WTC11 (cell line): Measurements from ENCODE around the gene NLGN1. TPM values are rescaled to one million over a fixed set of nuclear protein-coding genes. Genes with fewer than 3 reads are reported as not detected.

Source experiments
- ATAC-seq: fragments of 200-7000 bp; cut with Tn5 transposase; 2 replicates; pipeline ENCODE4 v1.10.0; 2021; ENCODE audit warnings: mild to moderate bottlenecking, moderate library complexity
- CTCF ChIA-PET: fragments of 300-600 bp; sonication (Branson Sonifier 250); formaldehyde crosslinking; loops from one replicate; lab custom pipeline; 2021; ENCODE audit warnings: antibody characterized with exemption; lab: Charles Lee
- POLR2A ChIA-PET: fragments of 350-600 bp; sonication (Branson Sonifier 250); formaldehyde crosslinking; loops from one replicate; lab custom pipeline; 2021; ENCODE audit warnings: antibody characterized with exemption; lab: Charles Lee
- DNase-seq: peaks from one replicate; pipeline ENCODE4 v3.0.0; 2021; ENCODE audit warnings: low spot score
- H3K27ac Mint-ChIP-seq: 2 replicates; pipeline ENCODE4 v1.8.0; 2021; ENCODE audit warnings: mixed read lengths
- H3K27me3 Mint-ChIP-seq: 2 replicates; pipeline ENCODE4 v1.8.0; 2021; ENCODE audit warnings: low read depth, mild to moderate bottlenecking, moderate library complexity, mixed read lengths
- H3K36me3 Mint-ChIP-seq: 2 replicates; pipeline ENCODE4 v1.8.0; 2021; ENCODE audit warnings: mixed read lengths
- H3K4me1 Mint-ChIP-seq: 2 replicates; pipeline ENCODE4 v1.8.0; 2022; ENCODE audit warnings: mixed read lengths
- H3K4me3 Mint-ChIP-seq: 2 replicates; pipeline ENCODE4 v1.8.0; 2021; ENCODE audit warnings: mild to moderate bottlenecking, moderate library complexity, mixed read lengths
- H3K9me3 Mint-ChIP-seq: 2 replicates; pipeline ENCODE4 v1.8.0; 2021; ENCODE audit warnings: mixed read lengths
- CREM ChIP-seq: sonication (generic); formaldehyde crosslinking; IDR thresholded peaks from 2 replicates; pipeline ENCODE4 v1.8.1; 2022; ENCODE audit warnings: mild to moderate bottlenecking, missing genetic modification reagents, moderate library complexity
- EMX1 ChIP-seq: fragments of 250-450 bp; sonication (Bioruptor Pico); IDR thresholded peaks from 2 replicates; pipeline ENCODE4 v1.8.0; 2021; ENCODE audit warnings: mild to moderate bottlenecking
- ESRRA ChIP-seq: sonication (generic); formaldehyde crosslinking; IDR thresholded peaks from 2 replicates; pipeline ENCODE4 v1.8.1; 2022; ENCODE audit warnings: mild to moderate bottlenecking, missing genetic modification reagents, borderline replicate concordance
- ETV6 ChIP-seq: sonication (generic); formaldehyde crosslinking; IDR thresholded peaks from 2 replicates; pipeline ENCODE4 v1.8.1; 2022; ENCODE audit warnings: mild to moderate bottlenecking, missing genetic modification reagents
- HMGA2 ChIP-seq: fragments of 250-450 bp; sonication (Bioruptor Pico); IDR thresholded peaks from 2 replicates; pipeline ENCODE4 v1.4.0; 2021; ENCODE audit warnings: mild to moderate bottlenecking, moderate library complexity
- IRF2 ChIP-seq: sonication (generic); formaldehyde crosslinking; IDR thresholded peaks from 2 replicates; pipeline ENCODE4 v1.8.0; 2022; ENCODE audit warnings: low read depth, missing genetic modification reagents, borderline replicate concordance
- KAT7 ChIP-seq: sonication (generic); formaldehyde crosslinking; IDR thresholded peaks from 2 replicates; pipeline ENCODE4 v1.8.1; 2023; ENCODE audit warnings: missing genetic modification reagents, mild to moderate bottlenecking, borderline replicate concordance
- NR1H2 ChIP-seq: sonication (generic); formaldehyde crosslinking; IDR thresholded peaks from 2 replicates; pipeline ENCODE4 v1.9.0; 2021; ENCODE audit warnings: mild to moderate bottlenecking, moderate library complexity, missing genetic modification reagents
- NR2C2 ChIP-seq: sonication (generic); formaldehyde crosslinking; IDR thresholded peaks from 2 replicates; pipeline ENCODE4 v1.8.0; 2022; ENCODE audit warnings: mild to moderate bottlenecking, missing genetic modification reagents
- TEAD1 ChIP-seq: sonication (generic); formaldehyde crosslinking; IDR thresholded peaks from 2 replicates; pipeline ENCODE4 v1.8.0; 2022; ENCODE audit warnings: mild to moderate bottlenecking, missing genetic modification reagents
- total RNA-seq: library from RNA; stranded (reverse); gene quantifications from 3 replicates; pipeline ENCODE4 v1.2.3, GENCODE V29; 2021
- TF ChIP-seq, protein P1 (sequence below): sonication (generic); formaldehyde crosslinking; IDR thresholded peaks from 2 replicates; pipeline ENCODE4 v1.8.1; 2023; ENCODE audit warnings: mild to moderate bottlenecking, missing genetic modification reagents
- TF ChIP-seq, protein P2 (sequence below): sonication (generic); formaldehyde crosslinking; conservative IDR thresholded peaks from 2 replicates; pipeline ENCODE4 v1.8.1; 2022; ENCODE audit warnings: mild to moderate bottlenecking, missing genetic modification reagents
- TF ChIP-seq, protein P3 (sequence below): fragments of 200-600 bp; IDR thresholded peaks from 2 replicates; pipeline ENCODE4 v1.8.0; 2022; ENCODE audit warnings: antibody characterized with exemption
- TF ChIP-seq, protein P4 (sequence below): sonication (generic); formaldehyde crosslinking; IDR thresholded peaks from 2 replicates; pipeline ENCODE4 v1.8.0; 2022; ENCODE audit warnings: mild to moderate bottlenecking, missing genetic modification reagents
- TF ChIP-seq, protein P5 (sequence below): fragments of 250-450 bp; sonication (Bioruptor Pico); IDR thresholded peaks from 2 replicates; pipeline ENCODE4 v2.1.2; 2022; ENCODE audit warnings: mild to moderate bottlenecking, moderate library complexity
- TF ChIP-seq, protein P6 (sequence below): sonication (generic); formaldehyde crosslinking; IDR thresholded peaks from 2 replicates; pipeline ENCODE4 v1.8.0; 2022; ENCODE audit warnings: mild to moderate bottlenecking, missing genetic modification reagents
- TF ChIP-seq, protein P7 (sequence below): sonication (generic); formaldehyde crosslinking; IDR thresholded peaks from 2 replicates; pipeline ENCODE4 v1.8.0; 2022; ENCODE audit warnings: mild to moderate bottlenecking, missing genetic modification reagents

The NLGN1 gene
- total RNA-seq, 1 experiment from 2014 or later, result 12.4 TPM

DNA sequence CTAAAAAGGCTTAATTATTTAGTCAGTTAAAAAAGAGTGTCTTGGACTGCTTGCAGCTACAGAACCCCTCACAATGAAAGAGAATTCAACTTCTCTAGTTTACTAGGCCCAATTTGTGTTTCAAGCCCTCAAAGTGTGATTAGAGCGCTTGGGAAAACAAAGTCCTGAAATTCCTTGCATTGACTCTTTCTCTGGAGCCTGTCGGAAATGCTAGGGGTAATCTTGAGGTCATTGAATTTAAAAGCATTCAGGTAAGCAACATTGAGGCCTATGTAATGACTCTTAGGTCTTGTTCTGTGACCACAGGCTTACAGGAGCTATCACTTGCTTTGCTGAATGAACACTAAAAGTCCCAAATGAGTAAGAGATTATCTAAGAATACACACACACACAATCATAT lies 186.0 kb downstream of the NLGN1 start:
- Mint-ChIP-seq H3K27me3 (no peaks in the 10 kb centered on the region; the same call in 1 of the 2 replicates), H3K36me3 (no peaks in the 10 kb centered on the region), H3K4me1 (peaks cover 41% of the 10 kb centered on the region), H3K9me3 (no peaks in the 10 kb centered on the region), H3K4me3 (peak overlapping the region; percentile 87), H3K27ac (peak overlapping the region; percentile 36; the same call in 1 of the 2 replicates)
- POLR2A ChIA-PET, result no interaction called here
- no peak for DNase-seq
- ATAC-seq, result peak; percentile 46
- TF ChIP-seq NR2C2 (CRISPR knock-in tag) (no peak), NR1H2 (CRISPR knock-in tag) (no peak), CREM (CRISPR knock-in tag) (no peak), ESRRA (CRISPR knock-in tag) (no peak)
- TF ChIP-seq, protein P1, sequence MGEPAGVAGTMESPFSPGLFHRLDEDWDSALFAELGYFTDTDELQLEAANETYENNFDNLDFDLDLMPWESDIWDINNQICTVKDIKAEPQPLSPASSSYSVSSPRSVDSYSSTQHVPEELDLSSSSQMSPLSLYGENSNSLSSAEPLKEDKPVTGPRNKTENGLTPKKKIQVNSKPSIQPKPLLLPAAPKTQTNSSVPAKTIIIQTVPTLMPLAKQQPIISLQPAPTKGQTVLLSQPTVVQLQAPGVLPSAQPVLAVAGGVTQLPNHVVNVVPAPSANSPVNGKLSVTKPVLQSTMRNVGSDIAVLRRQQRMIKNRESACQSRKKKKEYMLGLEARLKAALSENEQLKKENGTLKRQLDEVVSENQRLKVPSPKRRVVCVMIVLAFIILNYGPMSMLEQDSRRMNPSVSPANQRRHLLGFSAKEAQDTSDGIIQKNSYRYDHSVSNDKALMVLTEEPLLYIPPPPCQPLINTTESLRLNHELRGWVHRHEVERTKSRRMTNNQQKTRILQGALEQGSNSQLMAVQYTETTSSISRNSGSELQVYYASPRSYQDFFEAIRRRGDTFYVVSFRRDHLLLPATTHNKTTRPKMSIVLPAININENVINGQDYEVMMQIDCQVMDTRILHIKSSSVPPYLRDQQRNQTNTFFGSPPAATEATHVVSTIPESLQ, result no peak
- TF ChIP-seq, protein P2, sequence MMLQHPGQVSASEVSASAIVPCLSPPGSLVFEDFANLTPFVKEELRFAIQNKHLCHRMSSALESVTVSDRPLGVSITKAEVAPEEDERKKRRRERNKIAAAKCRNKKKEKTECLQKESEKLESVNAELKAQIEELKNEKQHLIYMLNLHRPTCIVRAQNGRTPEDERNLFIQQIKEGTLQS (CRISPR knock-in tag), result no peak
- CTCF ChIA-PET, result interaction anchor here (0.6 to 1.1 kb wide), 8 partner anchors 19 to 1972 kb away, joined by 3 to 5 read pairs (median 3); no protein-coding TSS in a partner anchor

DNA sequence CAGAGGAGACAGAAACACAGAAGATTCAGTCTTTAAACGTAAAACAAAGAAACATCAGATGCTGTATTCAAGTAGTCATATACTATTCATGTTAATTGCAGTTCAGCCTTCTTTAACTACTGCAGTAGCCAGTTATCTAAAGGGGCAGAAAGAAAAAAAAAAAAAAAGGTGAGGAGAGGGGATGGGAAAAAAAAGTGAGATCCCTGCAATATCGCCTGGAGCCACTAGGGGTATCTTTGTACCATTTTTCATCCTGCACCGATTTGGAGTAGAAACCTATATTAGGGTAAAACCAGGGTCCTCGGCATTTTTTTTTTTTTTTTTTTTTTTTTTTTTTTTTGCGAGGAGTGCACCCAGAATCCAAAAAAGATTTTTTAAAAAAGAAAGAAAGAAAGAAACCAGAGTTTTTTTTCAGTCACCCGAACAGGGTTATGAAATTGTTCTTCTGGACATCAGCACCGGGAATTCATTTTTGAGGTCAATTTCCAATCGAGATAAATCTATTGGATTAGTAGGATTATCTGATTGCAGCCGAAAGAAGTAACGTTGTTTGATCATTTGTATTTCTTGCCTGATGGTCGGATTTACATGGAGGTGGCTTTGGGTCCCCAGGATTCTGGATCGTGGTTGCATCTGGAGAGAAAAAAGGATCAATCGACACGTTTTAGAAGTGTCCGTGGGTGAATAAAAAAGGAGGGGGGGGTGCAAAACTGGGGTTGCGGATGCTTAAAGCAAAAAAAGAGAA lies 186.7 kb downstream of the NLGN1 start:
- Mint-ChIP-seq H3K27me3 (no peaks in the 10 kb centered on the region; the same call in 1 of the 2 replicates), H3K27ac (no peak overlapping the region), H3K36me3 (no peaks in the 10 kb centered on the region), H3K4me1 (peaks cover 42% of the 10 kb centered on the region), H3K4me3 (peak overlapping the region; percentile 87), H3K9me3 (no peaks in the 10 kb centered on the region)
- DNase-seq, result peak; percentile 68
- ChIA-PET POLR2A (interaction anchor here (0.5 to 0.9 kb wide), 2 partner anchors 11 to 187 kb away, joined by 6 to 7 read pairs; partner anchors contain the start of gene NLGN1), CTCF (interaction anchor here (0.6 to 1.1 kb wide), 9 partner anchors 20 to 1971 kb away, joined by 3 to 5 read pairs (median 3); no protein-coding TSS in a partner anchor)
- ATAC-seq, result peak; percentile 20; the same call in 1 of the 2 replicates
- TF ChIP-seq IRF2 (CRISPR knock-in tag), result no peak
- TF ChIP-seq, protein P3, sequence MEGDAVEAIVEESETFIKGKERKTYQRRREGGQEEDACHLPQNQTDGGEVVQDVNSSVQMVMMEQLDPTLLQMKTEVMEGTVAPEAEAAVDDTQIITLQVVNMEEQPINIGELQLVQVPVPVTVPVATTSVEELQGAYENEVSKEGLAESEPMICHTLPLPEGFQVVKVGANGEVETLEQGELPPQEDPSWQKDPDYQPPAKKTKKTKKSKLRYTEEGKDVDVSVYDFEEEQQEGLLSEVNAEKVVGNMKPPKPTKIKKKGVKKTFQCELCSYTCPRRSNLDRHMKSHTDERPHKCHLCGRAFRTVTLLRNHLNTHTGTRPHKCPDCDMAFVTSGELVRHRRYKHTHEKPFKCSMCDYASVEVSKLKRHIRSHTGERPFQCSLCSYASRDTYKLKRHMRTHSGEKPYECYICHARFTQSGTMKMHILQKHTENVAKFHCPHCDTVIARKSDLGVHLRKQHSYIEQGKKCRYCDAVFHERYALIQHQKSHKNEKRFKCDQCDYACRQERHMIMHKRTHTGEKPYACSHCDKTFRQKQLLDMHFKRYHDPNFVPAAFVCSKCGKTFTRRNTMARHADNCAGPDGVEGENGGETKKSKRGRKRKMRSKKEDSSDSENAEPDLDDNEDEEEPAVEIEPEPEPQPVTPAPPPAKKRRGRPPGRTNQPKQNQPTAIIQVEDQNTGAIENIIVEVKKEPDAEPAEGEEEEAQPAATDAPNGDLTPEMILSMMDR, result peak; percentile 68
- TF ChIP-seq, protein P4, sequence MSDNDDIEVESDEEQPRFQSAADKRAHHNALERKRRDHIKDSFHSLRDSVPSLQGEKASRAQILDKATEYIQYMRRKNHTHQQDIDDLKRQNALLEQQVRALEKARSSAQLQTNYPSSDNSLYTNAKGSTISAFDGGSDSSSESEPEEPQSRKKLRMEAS (CRISPR knock-in tag), result no peak
- TF ChIP-seq EMX1 (CRISPR knock-in tag), result no peak
- TF ChIP-seq, protein P5, sequence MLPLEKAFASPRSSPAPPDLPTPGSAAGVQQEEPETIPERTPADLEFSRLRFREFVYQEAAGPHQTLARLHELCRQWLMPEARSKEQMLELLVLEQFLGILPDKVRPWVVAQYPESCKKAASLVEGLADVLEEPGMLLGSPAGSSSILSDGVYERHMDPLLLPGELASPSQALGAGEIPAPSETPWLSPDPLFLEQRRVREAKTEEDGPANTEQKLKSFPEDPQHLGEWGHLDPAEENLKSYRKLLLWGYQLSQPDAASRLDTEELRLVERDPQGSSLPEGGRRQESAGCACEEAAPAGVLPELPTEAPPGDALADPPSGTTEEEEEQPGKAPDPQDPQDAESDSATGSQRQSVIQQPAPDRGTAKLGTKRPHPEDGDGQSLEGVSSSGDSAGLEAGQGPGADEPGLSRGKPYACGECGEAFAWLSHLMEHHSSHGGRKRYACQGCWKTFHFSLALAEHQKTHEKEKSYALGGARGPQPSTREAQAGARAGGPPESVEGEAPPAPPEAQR (CRISPR knock-in tag), result no peak

DNA sequence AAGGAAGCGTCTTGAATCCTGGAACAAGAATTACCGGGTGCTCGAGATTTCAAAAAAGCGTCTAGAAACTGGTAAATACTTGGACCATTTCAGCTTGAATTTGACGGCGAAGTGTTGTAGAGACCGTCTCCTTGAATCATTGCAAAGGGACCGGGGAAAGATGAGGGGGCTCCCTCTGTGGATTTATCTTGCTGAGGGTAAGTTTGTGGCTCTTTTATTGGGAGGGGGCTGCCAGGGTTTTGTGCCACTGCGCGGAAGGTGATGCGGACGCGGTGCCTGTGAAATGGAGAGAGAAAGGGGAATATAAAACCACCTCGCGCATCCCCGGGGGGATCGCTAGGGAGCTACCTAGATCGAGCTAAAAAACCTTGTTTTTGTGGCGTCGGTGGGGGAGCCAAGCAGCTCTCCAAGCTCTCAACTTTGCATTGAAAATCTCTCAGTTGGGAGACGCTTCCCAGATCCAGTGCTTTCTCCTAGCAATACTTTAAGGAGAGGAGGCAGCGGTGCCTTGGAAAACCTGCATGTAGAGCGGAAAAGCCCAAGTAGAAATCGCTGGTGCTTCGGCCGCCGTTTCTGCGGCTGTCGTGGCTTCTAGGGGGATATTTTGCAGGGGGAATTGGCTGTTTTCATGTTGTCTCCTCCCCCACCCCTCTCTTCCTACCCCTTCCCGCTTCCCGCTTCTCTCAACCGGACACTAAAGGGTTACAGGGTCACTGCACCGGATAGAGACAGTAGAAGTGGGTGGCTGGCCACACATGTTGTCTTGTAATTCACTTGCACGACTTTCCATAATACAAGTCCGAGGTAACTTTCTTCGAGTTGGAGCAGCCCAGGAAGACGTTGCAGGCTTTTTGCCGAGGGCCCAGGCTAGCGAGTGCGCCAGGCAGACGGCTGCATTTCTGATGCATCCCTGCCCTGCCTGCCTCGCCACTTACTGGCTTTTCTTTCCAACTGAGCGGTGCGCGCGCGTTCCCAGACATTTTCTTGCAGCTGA lies 187.6 kb downstream of the NLGN1 start:
- ATAC-seq (peak; percentile 84), DNase-seq (peak; percentile 68)
- no peaks in the 10 kb centered on the region; the same call in 1 of the 2 replicates for H3K27me3 Mint-ChIP-seq
- H3K9me3 Mint-ChIP-seq, result no peaks in the 10 kb centered on the region
- no peaks in the 10 kb centered on the region for H3K36me3 Mint-ChIP-seq
- ChIA-PET POLR2A (interaction anchor here (0.9 kb wide), 1 partner anchor 187 kb away, joined by 7 read pairs; the partner anchor contains the start of gene NLGN1), CTCF (interaction anchor here (0.9 kb wide), 1 partner anchor 39 kb away, joined by 3 read pairs; no protein-coding TSS in a partner anchor)
- H3K4me3 Mint-ChIP-seq, result peak overlapping the region; percentile 87
- H3K4me1 Mint-ChIP-seq, result peaks cover 43% of the 10 kb centered on the region
- H3K27ac Mint-ChIP-seq, result peak overlapping the region; percentile 94
- TF ChIP-seq, protein P6, sequence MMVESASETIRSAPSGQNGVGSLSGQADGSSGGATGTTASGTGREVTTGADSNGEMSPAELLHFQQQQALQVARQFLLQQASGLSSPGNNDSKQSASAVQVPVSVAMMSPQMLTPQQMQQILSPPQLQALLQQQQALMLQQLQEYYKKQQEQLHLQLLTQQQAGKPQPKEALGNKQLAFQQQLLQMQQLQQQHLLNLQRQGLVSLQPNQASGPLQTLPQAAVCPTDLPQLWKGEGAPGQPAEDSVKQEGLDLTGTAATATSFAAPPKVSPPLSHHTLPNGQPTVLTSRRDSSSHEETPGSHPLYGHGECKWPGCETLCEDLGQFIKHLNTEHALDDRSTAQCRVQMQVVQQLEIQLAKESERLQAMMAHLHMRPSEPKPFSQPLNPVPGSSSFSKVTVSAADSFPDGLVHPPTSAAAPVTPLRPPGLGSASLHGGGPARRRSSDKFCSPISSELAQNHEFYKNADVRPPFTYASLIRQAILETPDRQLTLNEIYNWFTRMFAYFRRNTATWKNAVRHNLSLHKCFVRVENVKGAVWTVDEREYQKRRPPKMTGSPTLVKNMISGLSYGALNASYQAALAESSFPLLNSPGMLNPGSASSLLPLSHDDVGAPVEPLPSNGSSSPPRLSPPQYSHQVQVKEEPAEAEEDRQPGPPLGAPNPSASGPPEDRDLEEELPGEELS (CRISPR knock-in tag), result peak; percentile 32; the same call in 1 of the 2 replicates
- TF ChIP-seq HMGA2 (CRISPR knock-in tag) (no peak), CREM (CRISPR knock-in tag) (no peak), ETV6 (CRISPR knock-in tag) (peak; percentile 61; the same call in 1 of the 2 replicates), KAT7 (0 out of 2 replicates have a peak, but pooled peaks have one; percentile 76), TEAD1 (CRISPR knock-in tag) (0 out of 2 replicates have a peak, but pooled peaks have one; percentile 30)
- TF ChIP-seq, protein P7, sequence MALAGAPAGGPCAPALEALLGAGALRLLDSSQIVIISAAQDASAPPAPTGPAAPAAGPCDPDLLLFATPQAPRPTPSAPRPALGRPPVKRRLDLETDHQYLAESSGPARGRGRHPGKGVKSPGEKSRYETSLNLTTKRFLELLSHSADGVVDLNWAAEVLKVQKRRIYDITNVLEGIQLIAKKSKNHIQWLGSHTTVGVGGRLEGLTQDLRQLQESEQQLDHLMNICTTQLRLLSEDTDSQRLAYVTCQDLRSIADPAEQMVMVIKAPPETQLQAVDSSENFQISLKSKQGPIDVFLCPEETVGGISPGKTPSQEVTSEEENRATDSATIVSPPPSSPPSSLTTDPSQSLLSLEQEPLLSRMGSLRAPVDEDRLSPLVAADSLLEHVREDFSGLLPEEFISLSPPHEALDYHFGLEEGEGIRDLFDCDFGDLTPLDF (CRISPR knock-in tag), result no peak
